Measurements from ENCODE around the gene IGSF22.

DNA sequence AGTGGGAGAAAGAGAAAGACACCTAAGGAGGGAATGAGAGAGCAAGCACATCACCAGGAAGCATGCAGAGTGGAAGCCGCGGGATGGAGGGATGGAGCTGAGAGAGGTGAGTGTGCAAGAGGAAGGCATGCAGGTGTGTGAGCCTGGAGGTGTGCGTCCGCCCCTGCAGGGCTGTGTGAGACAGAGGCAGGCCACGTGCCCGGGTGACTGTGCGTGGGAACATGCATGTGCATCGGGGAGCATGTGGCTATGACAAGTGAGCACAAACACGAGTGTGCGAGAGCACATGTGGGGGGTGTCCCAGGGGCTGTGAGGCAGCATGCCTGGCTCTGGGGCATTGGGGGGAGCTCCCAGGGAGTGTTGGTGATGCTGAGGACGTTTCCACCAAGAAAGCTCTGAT lies 35.8 kb upstream of the IGSF22 start:
- TF ChIP-seq EP300 (IDR thresholded peaks at IDR 0.05) (no peak), CTCF (IDR thresholded peaks at IDR 0.05) (no peak), POLR2A (IDR thresholded peaks at IDR 0.05; ENCODE audit: low read depth) (no peak)
